Stomach smooth muscle (tissue), 2 donors: ENCODE results near the gene BANK1.

ENCODE experiments used
- H3K27ac ChIP-seq: one replicate; pipeline ENCODE4 v1.7.0; 2013; ENCODE audit warnings: mild to moderate bottlenecking, low read length, inconsistent platforms
- H3K27me3 ChIP-seq, 2 donors: one replicate each; pipeline ENCODE4 v1.7.0; 2013; ENCODE audit warnings: low read length in 2 of 2; ENCODE audit not compliant: insufficient read depth in 2 of 2, control insufficient read depth in 1 of 2
- H3K36me3 ChIP-seq, 2 donors: one replicate each; pipeline ENCODE4 v1.7.0; 2013; ENCODE audit warnings: low read length in 2 of 2; ENCODE audit not compliant: control insufficient read depth in 2 of 2, insufficient read depth in 2 of 2
- H3K4me1 ChIP-seq: one replicate; pipeline ENCODE4 v1.7.0; 2013; ENCODE audit warnings: low read length; ENCODE audit not compliant: control insufficient read depth, insufficient read depth
- H3K4me3 ChIP-seq, 2 donors: one replicate each; pipeline ENCODE4 v1.7.0; 2013; ENCODE audit warnings: low read length in 2 of 2
- H3K9ac ChIP-seq, 2 donors: one replicate each; pipeline ENCODE4 v1.7.0; 2013; ENCODE audit warnings: low read length in 2 of 2, mild to moderate bottlenecking in 1 of 2
- H3K9me3 ChIP-seq, 2 donors: one replicate each; pipeline ENCODE4 v1.7.0; 2013; ENCODE audit warnings: low read length in 2 of 2; ENCODE audit not compliant: control insufficient read depth in 2 of 2
- donor health status: healthy.
- donor health status: Pancreatic carcinoma.

The BANK1 gene

DNA sequence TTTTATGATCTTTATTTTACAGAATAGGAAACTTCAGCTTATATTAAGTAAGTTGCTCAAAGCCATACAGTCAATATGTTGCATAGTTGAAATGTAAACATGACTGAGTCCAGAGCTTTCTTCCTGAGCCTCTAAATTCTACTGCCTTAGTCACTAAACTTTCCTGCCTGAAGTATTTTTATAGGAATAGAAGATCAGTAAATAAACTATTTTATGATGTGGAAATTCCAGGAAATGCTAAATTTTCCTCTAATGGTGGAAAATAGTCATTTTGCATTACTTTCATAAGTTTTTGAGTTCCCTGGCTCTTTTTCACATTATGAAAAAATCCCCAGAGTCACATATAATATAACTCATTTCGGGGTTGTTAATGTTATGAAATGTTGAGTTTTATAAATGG is 182.8 kb downstream of the BANK1 start:
- H3K9ac ChIP-seq, result no peak overlapping the region
- H3K9me3 ChIP-seq, result no peaks in the 10 kb centered on the region
- H3K27ac ChIP-seq, result no peak overlapping the region
- no peaks in the 10 kb centered on the region for H3K4me1 ChIP-seq
- no peak overlapping the region for H3K4me3 ChIP-seq
- no peaks in the 10 kb centered on the region for H3K36me3 ChIP-seq
- H3K27me3 ChIP-seq, result no peaks in the 10 kb centered on the region

DNA sequence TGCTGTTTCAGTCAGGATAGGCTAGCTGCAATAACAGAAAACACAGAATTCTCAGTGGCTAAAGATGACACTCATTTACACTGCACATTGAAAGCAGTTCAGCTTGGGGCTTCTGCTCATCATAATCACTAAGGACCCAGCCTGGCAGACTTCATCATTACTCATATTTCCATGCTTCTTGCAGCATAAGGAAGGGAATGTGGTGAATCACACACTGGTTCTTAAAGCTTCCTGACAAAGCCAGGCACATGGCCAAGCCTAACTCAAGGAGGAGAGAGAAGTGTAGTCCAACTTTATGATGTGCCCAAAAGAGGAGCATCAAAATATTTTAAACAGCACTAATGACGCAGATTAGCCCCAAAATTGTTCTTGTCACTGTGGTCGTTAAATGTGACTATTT is 186.5 kb downstream of the BANK1 start:
- Histone ChIP-seq H3K4me1 (no peaks in the 10 kb centered on the region), H3K9ac (no peak overlapping the region), H3K9me3 (no peaks in the 10 kb centered on the region), H3K27ac (no peak overlapping the region), H3K36me3 (no peaks in the 10 kb centered on the region), H3K4me3 (no peak overlapping the region), H3K27me3 (no peaks in the 10 kb centered on the region)

DNA sequence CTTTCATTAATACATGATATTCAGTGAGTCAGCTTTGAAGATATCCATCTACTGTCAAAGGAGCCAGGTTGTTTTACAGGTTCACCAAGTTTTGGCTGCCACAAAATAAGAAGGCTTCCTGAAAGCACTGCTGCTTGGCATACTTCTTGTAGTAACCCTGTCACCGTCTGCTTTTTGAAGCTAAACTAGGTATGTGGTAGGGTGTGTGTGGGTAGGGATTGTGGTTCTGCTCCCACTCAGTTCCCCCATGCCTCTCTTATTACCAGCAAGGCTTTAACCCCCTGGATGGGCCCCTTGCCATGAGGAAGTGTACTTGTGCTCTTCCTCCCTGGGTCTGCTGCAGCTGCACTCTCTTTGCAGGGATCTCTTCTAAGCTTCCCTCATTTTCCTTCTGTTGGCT is 191.2 kb downstream of the BANK1 start:
- Histone ChIP-seq H3K9me3 (no peaks in the 10 kb centered on the region), H3K9ac (no peak overlapping the region), H3K27ac (no peak overlapping the region), H3K27me3 (no peaks in the 10 kb centered on the region), H3K36me3 (no peaks in the 10 kb centered on the region), H3K4me1 (no peaks in the 10 kb centered on the region), H3K4me3 (no peak overlapping the region)

DNA sequence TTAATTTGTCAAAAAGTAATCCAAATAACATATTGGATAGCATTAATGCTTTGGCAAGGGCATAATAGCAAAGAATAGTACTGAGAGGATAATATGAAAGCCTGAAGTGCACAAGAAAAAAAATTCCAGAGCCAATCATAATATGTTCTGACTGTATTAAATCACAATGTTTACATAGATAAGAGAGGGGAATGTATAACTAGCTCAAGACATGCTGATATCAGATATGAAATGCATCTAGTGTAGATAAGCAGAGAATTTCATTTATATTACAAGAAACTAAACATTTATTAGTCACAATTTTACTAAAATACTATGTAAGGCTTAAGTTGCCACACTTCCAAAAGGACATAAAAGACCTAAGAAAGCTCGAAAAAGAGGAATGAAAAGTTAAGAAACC is 193.3 kb downstream of the BANK1 start:
- H3K27me3 ChIP-seq, result no peaks in the 10 kb centered on the region

DNA sequence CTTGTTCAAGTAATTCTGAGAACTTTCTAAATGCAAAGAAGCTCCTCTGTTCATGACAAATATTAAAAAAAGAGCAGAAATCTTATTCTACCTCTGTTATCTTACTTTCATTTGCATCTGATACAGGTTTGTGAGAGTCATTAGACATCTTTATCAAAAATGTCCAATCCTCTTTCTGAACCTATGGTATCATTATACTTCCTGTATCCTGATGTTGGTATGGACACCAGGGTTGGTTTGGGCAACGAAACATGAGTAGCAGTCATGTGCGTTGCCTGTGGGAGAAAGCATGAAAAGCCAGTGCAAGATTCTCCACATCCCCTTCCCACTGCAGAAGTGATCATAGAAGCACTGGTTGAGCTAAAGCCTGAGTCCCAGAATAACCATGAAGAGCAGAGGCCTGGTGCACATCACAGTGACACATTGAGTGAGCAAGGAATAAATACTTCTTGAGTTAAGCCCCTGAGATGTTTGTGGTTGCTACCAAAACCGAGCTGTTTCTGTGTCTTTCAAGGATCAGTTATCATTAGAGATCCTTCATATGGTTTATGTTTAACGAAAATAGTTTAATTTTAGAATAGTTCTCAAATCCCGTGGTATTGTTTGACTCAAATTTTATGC is 197.2 kb downstream of the BANK1 start:
- Histone ChIP-seq H3K4me1 (no peaks in the 10 kb centered on the region), H3K4me3 (no peak overlapping the region), H3K27ac (no peak overlapping the region), H3K27me3 (no peaks in the 10 kb centered on the region), H3K36me3 (no peaks in the 10 kb centered on the region), H3K9me3 (no peaks in the 10 kb centered on the region), H3K9ac (no peak overlapping the region)

More for the DNA sequence above, 193.3 kb downstream of the BANK1 start:
- H3K36me3 ChIP-seq, result no peaks in the 10 kb centered on the region
- H3K4me1 ChIP-seq, result no peaks in the 10 kb centered on the region
- H3K9me3 ChIP-seq, result no peaks in the 10 kb centered on the region
- no peak overlapping the region for H3K27ac ChIP-seq
- no peak overlapping the region for H3K9ac ChIP-seq
- H3K4me3 ChIP-seq, result no peak overlapping the region

DNA sequence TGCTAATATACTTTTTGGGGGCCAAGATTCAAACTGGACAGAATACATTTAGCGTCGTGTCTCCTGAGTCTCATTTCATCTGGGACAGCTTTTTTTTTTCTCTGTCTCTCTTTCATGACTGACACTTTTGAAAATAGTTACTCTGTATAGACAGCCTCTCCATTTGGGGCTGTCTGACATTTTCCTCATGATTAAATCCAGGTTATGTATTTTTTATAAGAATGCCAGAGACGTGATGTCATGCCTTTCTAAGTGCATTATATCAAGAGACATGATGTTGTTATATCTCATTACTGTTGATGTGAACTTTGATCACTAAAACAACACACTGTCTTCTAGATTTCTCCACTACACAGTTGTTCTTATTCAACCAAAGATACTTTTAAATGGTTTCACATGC is 199.0 kb downstream of the BANK1 start:
- H3K9ac ChIP-seq, result no peak overlapping the region
- no peaks in the 10 kb centered on the region for H3K9me3 ChIP-seq
- H3K27me3 ChIP-seq, result no peaks in the 10 kb centered on the region
- H3K36me3 ChIP-seq, result no peaks in the 10 kb centered on the region
- H3K4me3 ChIP-seq, result no peak overlapping the region
- H3K4me1 ChIP-seq, result no peaks in the 10 kb centered on the region
- H3K27ac ChIP-seq, result no peak overlapping the region

DNA sequence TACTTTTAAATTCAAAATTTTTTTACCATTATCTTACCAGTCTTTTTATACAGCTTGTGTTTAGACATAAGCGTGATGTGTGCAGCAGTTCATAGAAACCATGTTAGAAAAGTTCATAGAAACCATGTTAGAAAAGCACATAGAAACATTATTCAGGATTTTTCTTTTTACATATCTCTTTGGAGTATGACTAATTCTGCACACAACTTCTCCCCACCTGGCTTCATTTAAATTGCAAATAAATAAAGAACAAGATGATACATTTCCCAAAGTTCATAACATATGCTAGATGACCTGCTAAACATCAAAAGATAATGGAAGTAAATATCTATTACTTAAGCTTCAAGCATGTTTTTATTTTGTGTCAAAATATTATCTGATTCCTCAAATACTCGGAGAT is 201.9 kb downstream of the BANK1 start:
- Histone ChIP-seq H3K4me1 (no peaks in the 10 kb centered on the region), H3K27ac (no peak overlapping the region), H3K27me3 (no peaks in the 10 kb centered on the region), H3K9me3 (no peaks in the 10 kb centered on the region), H3K4me3 (no peak overlapping the region), H3K36me3 (no peaks in the 10 kb centered on the region), H3K9ac (no peak overlapping the region)

DNA sequence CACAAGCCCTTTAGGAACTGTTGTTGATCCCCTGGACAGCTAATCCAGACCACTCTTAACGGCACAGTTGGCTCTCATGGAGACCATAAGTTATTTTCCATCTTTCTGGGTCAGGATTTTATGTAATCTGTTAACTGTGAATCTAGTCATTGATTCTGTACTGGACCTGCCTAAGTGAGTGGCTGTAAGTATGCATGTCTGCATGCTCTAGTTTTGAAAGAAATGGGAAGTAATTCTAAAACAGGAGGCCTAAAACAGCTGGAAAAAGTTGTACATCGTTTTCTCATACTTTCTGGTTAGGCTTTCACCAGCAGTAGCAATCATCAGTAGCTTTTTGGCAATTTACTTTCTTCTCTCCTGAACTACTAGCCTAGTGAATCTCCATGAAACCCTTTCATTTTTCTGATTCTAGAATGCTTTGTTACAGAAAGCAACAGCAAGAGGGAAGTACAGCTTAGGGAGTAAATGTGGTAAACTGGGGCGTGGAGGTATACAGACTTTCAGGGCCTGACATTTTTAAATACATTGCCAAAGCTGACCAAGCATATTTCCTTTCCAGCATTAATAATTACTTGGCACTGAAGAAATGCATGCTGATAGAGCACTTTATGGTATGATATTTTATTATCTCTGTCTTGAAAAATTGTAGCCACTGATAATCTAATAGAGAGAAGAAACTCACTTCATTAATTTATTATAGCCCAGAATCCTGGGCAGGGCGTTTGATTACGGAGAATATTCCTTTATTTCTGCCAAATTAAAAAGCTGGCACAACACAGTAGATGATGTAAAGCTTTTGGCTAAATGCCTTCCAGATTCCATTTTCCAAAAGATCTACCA is 202.7 kb downstream of the BANK1 start:
- Histone ChIP-seq H3K9ac (no peak overlapping the region), H3K9me3 (no peaks in the 10 kb centered on the region), H3K27me3 (no peaks in the 10 kb centered on the region), H3K4me3 (no peak overlapping the region), H3K27ac (no peak overlapping the region), H3K36me3 (no peaks in the 10 kb centered on the region), H3K4me1 (no peaks in the 10 kb centered on the region)

DNA sequence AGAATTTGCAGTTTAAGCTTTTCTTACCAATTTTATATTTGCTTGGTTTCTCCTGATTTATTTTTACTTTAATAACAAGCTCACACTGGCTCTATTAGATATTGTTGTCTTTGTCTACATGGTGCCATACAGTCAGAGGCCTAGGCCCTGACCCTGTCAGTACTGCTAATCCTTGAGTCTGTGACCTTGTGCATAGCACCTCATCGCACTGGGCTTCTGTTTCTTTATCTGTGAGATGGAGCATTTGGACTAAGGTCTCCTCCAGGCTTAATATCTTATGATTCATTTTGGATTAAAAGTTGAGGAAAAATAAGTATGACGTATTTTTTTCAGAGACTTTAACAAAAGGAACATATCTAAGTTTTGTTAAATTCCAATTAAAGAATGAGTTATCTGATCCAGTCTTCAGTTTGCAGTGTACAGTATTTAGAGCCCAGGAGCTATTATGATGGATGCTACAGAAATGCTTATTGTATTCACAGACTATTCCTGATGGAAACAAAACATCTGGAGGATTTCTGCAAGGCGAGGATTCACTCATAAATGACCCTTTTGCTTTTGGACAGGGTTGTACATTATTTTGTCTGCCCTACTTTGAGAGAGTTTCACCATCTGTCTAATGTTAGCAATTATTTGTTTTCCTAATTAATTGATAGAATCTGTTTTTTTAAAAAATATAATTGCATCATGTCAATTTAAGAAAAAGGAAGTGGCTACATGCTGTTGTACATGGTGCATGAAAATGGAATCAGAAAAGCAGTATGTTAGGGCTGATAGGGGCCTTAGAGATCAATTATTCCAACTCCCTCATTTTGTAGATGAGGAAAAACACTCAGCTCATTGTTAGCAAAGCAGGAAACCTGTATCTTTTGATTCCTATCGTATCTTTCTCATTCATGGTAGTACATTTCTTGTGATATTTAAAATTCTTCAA is 203.6 kb downstream of the BANK1 start:
- Histone ChIP-seq H3K9me3 (no peaks in the 10 kb centered on the region), H3K9ac (no peak overlapping the region), H3K36me3 (no peaks in the 10 kb centered on the region), H3K27ac (no peak overlapping the region), H3K4me1 (no peaks in the 10 kb centered on the region), H3K4me3 (no peak overlapping the region), H3K27me3 (no peaks in the 10 kb centered on the region)

DNA sequence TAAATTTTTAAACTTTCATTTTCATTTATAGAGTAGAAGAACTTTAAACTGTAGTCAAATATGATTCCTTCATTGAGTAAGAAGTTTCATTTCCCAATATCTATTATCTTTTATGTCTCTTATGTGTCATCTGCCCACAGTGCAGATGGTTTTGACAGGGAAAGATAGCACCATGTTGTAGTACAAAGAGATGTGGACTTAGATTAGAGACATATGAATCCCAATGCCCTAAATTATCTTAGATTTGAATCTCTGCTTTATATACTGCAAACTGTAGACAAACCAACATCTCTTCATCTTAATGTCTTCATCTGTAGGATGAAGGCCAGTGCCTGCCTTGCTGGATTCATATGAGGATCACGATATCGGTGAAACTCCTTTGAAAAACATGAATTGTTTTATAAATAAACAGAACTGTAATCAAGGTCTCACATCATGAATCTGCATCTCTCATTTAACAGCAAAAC is 217.5 kb downstream of the BANK1 start:
- H3K4me3 ChIP-seq, result no peak overlapping the region
- H3K9me3 ChIP-seq, result no peaks in the 10 kb centered on the region
- H3K27me3 ChIP-seq, result no peaks in the 10 kb centered on the region
- H3K27ac ChIP-seq, result no peak overlapping the region
- no peaks in the 10 kb centered on the region for H3K4me1 ChIP-seq
- H3K9ac ChIP-seq, result no peak overlapping the region
- H3K36me3 ChIP-seq, result no peaks in the 10 kb centered on the region
